Articular chondrocyte of knee joint (primary cell): ENCODE results near the gene NUDT17. TPM values are rescaled to one million over a fixed set of nuclear protein-coding genes. Genes with fewer than 3 reads are reported as not detected.

ENCODE experiments used
- small RNA-seq: library from RNA; depleted of rRNA; stranded (forward); fragments of <200 nt; gene quantifications from one replicate; pipeline ENCODE3, GENCODE V24; 2012
- total RNA-seq: library from RNA; depleted of rRNA; stranded (reverse); fragments of >200 nt; gene quantifications from 2 replicates; pipeline ENCODE4 v1.2.3, GENCODE V29; 2012

Gene NUDT17, protein sequence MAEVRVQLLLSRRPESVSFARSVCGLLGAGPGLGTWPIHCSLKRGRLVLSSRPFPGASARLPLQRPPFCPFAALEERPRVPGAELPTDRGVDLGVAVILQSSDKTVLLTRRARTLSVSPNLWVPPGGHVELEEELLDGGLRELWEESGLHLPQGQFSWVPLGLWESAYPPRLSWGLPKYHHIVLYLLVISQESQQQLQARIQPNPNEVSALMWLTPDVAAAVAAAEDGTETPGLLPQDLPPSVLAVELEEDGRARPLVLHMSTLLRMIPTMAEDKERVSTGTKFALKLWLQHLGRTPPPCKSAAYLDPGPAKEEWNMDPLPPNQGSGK
- 2.6 and 4.0 TPM in 2 replicates for total RNA-seq

GRCh38 chr1:145845514-145846161 lies at the start of gene NUDT17:
TSS of gene NUDT17 (plus strand) at chr1:145845630. CDS start at chr1:145845641, 11 bp downstream.

DNA sequence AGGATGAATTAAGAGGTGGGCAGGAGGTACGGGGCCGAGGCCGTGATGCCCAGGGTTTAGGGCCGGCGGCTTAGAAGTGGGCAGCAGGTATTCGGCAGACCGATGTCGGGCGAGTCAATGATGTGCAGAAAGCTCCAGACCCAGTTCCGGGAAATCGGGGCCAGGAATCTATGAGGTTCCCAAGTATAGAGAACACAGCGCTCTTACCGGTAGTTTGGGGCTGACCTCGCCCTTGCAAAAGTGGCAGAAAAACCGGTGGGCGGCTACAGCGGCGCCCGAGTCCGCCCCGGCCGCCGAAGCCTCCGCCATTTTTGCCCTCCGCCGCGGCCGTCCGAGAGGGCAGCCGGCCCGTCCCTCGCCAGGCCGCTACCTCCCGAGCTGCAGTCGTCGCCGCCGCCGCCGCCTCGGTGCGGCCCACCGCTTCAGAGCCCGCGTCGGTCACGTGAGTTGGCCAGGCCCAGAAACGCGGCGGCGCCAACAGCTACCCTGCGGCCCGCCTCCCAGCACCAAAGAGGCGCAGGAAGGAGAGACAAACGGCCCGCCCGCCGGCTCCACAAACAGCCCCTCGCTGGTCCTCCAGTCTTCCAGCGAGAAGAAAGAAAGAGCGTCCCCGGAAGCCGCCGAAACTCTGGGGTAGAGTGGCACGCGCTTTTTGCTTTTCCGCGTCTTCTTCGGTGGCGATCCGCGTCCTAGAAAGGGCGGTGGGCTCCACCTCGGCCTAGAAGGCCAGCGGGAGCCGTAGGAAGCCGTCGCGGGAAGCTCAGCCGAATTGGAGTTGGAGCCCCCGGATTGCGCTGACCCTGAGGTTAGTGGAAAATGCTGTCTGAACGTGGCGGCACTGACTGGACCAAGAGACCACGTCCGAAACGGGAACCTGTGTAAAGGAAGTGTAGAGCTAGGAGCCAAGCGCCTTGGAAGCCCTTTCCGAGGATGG lies 21.6 kb upstream of the NUDT17 start, which contains the start of the genes POLR3C and RNF115:
TSS of gene POLR3C (plus strand) at position 636 of the 934 bp plus-strand sequence. CDS start 1,577 bp downstream, outside the sequence.
TSS of gene RNF115 (minus strand) at position 531 of the 934 bp plus-strand sequence. CDS start at position 309, 222 bp downstream.

DNA sequence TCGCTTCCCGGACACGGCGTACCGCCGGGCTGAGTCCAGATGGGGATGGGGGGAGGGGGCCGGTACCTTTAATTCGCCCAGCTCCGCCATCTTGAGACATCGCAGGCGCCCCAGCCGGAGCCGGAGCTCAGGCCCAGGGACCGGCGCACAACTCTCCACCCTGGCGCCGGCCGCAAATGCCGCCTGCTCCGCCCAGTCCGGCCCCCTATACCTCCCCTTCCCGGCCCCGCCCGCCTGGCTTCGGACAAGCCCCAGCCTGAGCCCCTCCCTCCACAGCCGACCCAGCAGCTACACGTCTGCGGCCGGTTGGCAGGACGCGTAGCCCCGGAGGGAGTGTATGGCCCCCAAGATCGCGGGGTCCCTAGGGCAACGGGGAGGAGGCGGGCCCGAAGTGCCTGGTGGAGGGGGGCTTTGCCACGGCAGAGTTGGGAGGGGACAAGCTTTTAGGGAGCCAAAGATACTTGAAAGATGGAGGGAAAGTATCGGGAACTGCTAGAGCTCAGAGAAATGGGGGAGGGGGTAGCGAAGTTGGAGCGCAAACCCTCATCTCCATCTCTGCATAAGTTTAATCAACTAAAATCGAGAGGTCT lies 13.6 kb downstream of the NUDT17 start, which contains the start of gene PIAS3:
TSS of gene PIAS3 (minus strand) at position 181 of the 590 bp plus-strand sequence. CDS start at position 90, 91 bp downstream.

GRCh38 chr1:145885738-145886287 lies 40.4 kb downstream of the NUDT17 start, which contains the start of gene ANKRD35:
TSS of gene ANKRD35 (minus strand) at chr1:145885866. CDS start at chr1:145885758, 108 bp downstream.

Small RNA genes within 50 kb of the gene (small RNA-seq; reads per million reads assigned to genes)
- gene MIR6736: 0.50 reads per million, percentile 11 among the genes with 10 or more reads in this experiment

Other genes with a start within 250 kb of the NUDT17 start
- gene GPR89A, start 237.6 kb upstream of the NUDT17 start, total RNA-seq: 37.0 and 48.8 TPM in 2 replicates
- 0.39 and 1.5 TPM in 2 replicates for gene PDZK1, start 138.3 kb upstream of the NUDT17 start, total RNA-seq
- gene CD160, start 126.1 kb upstream of the NUDT17 start, total RNA-seq: 0.13 TPM in 1 of 2 replicates, not detected in the other
- 25.2 and 26.3 TPM in 2 replicates for gene RNF115, start 21.5 kb upstream of the NUDT17 start, total RNA-seq
- gene POLR3C, start 21.4 kb upstream of the NUDT17 start, total RNA-seq: 49.4 and 52.4 TPM in 2 replicates
- 15.0 and 20.0 TPM in 2 replicates for gene PIAS3, start 13.5 kb downstream of the NUDT17 start, total RNA-seq
- gene ANKRD35, start 40.2 kb downstream of the NUDT17 start, total RNA-seq: 2.6 and 2.8 TPM in 2 replicates
- gene ITGA10, start 64.4 kb downstream of the NUDT17 start, total RNA-seq: 17.3 and 37.4 TPM in 2 replicates
- 23.7 and 28.6 TPM in 2 replicates for gene PEX11B, start 73.1 kb downstream of the NUDT17 start, total RNA-seq
- 77.1 and 110 TPM in 2 replicates for gene RBM8A, start 81.9 kb downstream of the NUDT17 start, total RNA-seq
- gene LIX1L, start 112.4 kb downstream of the NUDT17 start, total RNA-seq: 44.6 and 45.1 TPM in 2 replicates
- 0.52 and 0.76 TPM in 2 replicates for gene ANKRD34A, start 118.9 kb downstream of the NUDT17 start, total RNA-seq
- gene POLR3GL, start 119.1 kb downstream of the NUDT17 start, total RNA-seq: 18.1 and 20.8 TPM in 2 replicates
- 201 and 284 TPM in 2 replicates for gene TXNIP, start 150.9 kb downstream of the NUDT17 start, total RNA-seq
- gene HJV, start 176.1 kb downstream of the NUDT17 start, total RNA-seq: 0.13 TPM in 1 of 2 replicates, not detected in the other